Peyer's patch (tissue), 4 donors: ENCODE results near the gene ADAMTSL4.
"Not testable (repeated sequence)": the region's sequence is repeated elsewhere in the genome, so short reads cannot be mapped to it uniquely, and the experiment has no call there.

Source experiments
- CTCF ChIP-seq, 6 experiments: fragments of 450-650 bp in 4 of 6; fragments of 200-600 bp in 2 of 6; sonication (generic) in 1 of 6; IDR thresholded peaks; one replicate each; pipeline ENCODE4 v1.5.1; 2017 to 2019; ENCODE audit warnings: antibody characterized with exemption in 6 of 6, mild to moderate bottlenecking in 3 of 6, moderate library complexity in 1 of 6
- POLR2A ChIP-seq, 2 donors: fragments of 450-650 bp; IDR thresholded peaks; one replicate each; pipeline ENCODE4 v1.5.1; 2017; ENCODE audit warnings: antibody characterized with exemption in 2 of 2, mild to moderate bottlenecking in 2 of 2, moderate library complexity in 2 of 2

- TF ChIP-seq POLR2A, CTCF (IDR thresholded peaks at IDR 0.05): not testable (repeated sequence)
Measured at GRCh38 chr1:150598346-150598745, 49.1 kb downstream of the ADAMTSL4 start.
